ENCODE results near the gene SYT1.
A peak's percentile ranks its signal among the peaks of the same experiment; 100 is the strongest.
"Not testable (repeated sequence)": the region's sequence is repeated elsewhere in the genome, so short reads cannot be mapped to it uniquely, and the experiment has no call there.

SYT1 gene

GRCh38 chr12:78864403-78864869 is at the start of gene SYT1:
Gene SYT1, plus strand, starts transcription at chr12:78864774.
- peak within 1 kb of the TSS; percentile 39 for H3K4me3 ChIP-seq (ENCODE audit: low read length)
- no peak for TF ChIP-seq ZNF274 (IDR thresholded peaks at IDR 0.05; ENCODE audit: low read depth, low read length)

GRCh38 chr12:78818487-78818886 is 46.1 kb upstream of the SYT1 start:
- no peak for TF ChIP-seq ZNF274 (IDR thresholded peaks at IDR 0.05; ENCODE audit: low read depth, low read length)
- no peak overlapping the region for H3K4me3 ChIP-seq (ENCODE audit: low read length)

- no peak for TF ChIP-seq ZNF274 (IDR thresholded peaks at IDR 0.05; ENCODE audit: low read depth, low read length)
- H3K4me3 ChIP-seq (ENCODE audit: low read length): no peak overlapping the region
These were observed 43.6 kb upstream of the SYT1 start for GRCh38 chr12:78820946-78821345.

- no peak for TF ChIP-seq ZNF274 (IDR thresholded peaks at IDR 0.05; ENCODE audit: low read depth, low read length)
- no peak overlapping the region for H3K4me3 ChIP-seq (ENCODE audit: low read length)
These were observed 39.7 kb upstream of the SYT1 start for GRCh38 chr12:78824918-78825317.

GRCh38 chr12:78829690-78830089 is 34.9 kb upstream of the SYT1 start:
- TF ChIP-seq ZNF274 (IDR thresholded peaks at IDR 0.05; ENCODE audit: low read depth, low read length): no peak
- H3K4me3 ChIP-seq (ENCODE audit: low read length): no peak overlapping the region

- TF ChIP-seq ZNF274 (IDR thresholded peaks at IDR 0.05; ENCODE audit: low read depth, low read length): no peak
- H3K4me3 ChIP-seq (ENCODE audit: low read length): no peak overlapping the region
These were observed 29.1 kb upstream of the SYT1 start for GRCh38 chr12:78835493-78835892.

GRCh38 chr12:78840518-78841019 is 24.0 kb upstream of the SYT1 start:
- not testable (repeated sequence) for H3K4me3 ChIP-seq (ENCODE audit: low read length)

- H3K4me3 ChIP-seq (ENCODE audit: low read length): no peak overlapping the region
- no peak for TF ChIP-seq ZNF274 (IDR thresholded peaks at IDR 0.05; ENCODE audit: low read depth, low read length)
These were observed 11.3 kb upstream of the SYT1 start for GRCh38 chr12:78853231-78853630.

- TF ChIP-seq ZNF274 (IDR thresholded peaks at IDR 0.05; ENCODE audit: low read depth, low read length): no peak
- H3K4me3 ChIP-seq (ENCODE audit: low read length): peak overlapping the region; percentile 39
These were observed 832 bp upstream of the SYT1 start for GRCh38 chr12:78863482-78864402.

- no peak for TF ChIP-seq ZNF274 (IDR thresholded peaks at IDR 0.05; ENCODE audit: low read depth, low read length)
- H3K4me3 ChIP-seq (ENCODE audit: low read length): peak overlapping the region; percentile 39; the same call in 1 of the 2 replicates
These were observed 393 bp downstream of the SYT1 start for GRCh38 chr12:78864870-78865463.

- TF ChIP-seq ZNF274 (IDR thresholded peaks at IDR 0.05; ENCODE audit: low read depth, low read length): no peak
- H3K4me3 ChIP-seq (ENCODE audit: low read length): peak overlapping the region; percentile 39; the same call in 1 of the 2 replicates
These were observed 942 bp downstream of the SYT1 start for GRCh38 chr12:78865516-78865915.

GRCh38 chr12:78866518-78866917 is 1.9 kb downstream of the SYT1 start:
- TF ChIP-seq ZNF274 (IDR thresholded peaks at IDR 0.05; ENCODE audit: low read depth, low read length): no peak
- H3K4me3 ChIP-seq (ENCODE audit: low read length): no peak overlapping the region

- no peak overlapping the region for H3K4me3 ChIP-seq (ENCODE audit: low read length)
These were observed 6.0 kb downstream of the SYT1 start for GRCh38 chr12:78870539-78870938.

GRCh38 chr12:78871566-78871965 is 7.0 kb downstream of the SYT1 start:
- no peak for TF ChIP-seq ZNF274 (IDR thresholded peaks at IDR 0.05; ENCODE audit: low read depth, low read length)
- H3K4me3 ChIP-seq (ENCODE audit: low read length): no peak overlapping the region

More at GRCh38 chr12:78870539-78870938, 6.0 kb downstream of the SYT1 start:
- no peak for TF ChIP-seq ZNF274 (IDR thresholded peaks at IDR 0.05; ENCODE audit: low read depth, low read length)

- TF ChIP-seq ZNF274 (IDR thresholded peaks at IDR 0.05; ENCODE audit: low read depth, low read length): no peak
- no peak overlapping the region for H3K4me3 ChIP-seq (ENCODE audit: low read length)
These were observed 13.9 kb downstream of the SYT1 start for GRCh38 chr12:78878459-78878858.

Data from GM08714 (cell line).